NCI-H1092 treated with DMSO at 0.1 percent for 48 hours (cell line): ENCODE data around the gene MICAL2.
A peak's percentile ranks its signal among the peaks of the same experiment; 100 is the strongest.

Experiments used
- DNase-seq: peaks from one replicate; lab custom pipeline; 2025; lab: John Stamatoyannopoulos, UW

The MICAL2 gene, protein sequence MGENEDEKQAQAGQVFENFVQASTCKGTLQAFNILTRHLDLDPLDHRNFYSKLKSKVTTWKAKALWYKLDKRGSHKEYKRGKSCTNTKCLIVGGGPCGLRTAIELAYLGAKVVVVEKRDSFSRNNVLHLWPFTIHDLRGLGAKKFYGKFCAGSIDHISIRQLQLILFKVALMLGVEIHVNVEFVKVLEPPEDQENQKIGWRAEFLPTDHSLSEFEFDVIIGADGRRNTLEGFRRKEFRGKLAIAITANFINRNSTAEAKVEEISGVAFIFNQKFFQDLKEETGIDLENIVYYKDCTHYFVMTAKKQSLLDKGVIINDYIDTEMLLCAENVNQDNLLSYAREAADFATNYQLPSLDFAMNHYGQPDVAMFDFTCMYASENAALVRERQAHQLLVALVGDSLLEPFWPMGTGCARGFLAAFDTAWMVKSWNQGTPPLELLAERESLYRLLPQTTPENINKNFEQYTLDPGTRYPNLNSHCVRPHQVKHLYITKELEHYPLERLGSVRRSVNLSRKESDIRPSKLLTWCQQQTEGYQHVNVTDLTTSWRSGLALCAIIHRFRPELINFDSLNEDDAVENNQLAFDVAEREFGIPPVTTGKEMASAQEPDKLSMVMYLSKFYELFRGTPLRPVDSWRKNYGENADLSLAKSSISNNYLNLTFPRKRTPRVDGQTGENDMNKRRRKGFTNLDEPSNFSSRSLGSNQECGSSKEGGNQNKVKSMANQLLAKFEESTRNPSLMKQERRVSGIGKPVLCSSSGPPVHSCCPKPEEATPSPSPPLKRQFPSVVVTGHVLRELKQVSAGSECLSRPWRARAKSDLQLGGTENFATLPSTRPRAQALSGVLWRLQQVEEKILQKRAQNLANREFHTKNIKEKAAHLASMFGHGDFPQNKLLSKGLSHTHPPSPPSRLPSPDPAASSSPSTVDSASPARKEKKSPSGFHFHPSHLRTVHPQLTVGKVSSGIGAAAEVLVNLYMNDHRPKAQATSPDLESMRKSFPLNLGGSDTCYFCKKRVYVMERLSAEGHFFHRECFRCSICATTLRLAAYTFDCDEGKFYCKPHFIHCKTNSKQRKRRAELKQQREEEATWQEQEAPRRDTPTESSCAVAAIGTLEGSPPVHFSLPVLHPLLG

DNA sequence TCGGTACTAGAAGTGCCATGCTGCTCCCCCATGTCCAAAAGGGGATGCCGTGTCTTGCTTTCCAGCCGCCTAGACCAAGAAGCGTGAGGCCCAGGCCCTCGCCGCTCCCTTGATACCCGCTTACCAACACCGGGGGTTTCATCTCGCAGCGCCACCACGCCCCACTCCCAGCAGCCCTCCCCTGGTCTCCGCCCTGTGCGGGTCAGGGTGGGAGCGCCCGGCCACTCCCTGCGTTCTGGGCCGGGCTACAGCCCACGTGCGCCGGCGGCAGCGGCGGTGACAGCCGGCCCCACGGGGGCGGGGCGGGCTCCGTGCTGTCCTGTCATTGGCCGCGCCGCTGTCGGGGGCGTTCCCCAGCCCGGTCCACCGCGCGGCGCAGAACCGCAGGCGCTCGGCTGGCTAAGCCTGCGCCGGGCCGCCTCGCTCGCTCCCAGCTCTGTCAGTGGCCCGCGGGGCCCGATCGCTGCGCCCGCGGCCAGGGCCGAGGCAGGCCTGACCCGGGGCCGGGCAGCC lies at the start of gene MICAL2:
TSS of gene MICAL2 (plus strand) at position 390 of the 513 bp plus-strand sequence. CDS start 51,566 bp downstream, outside the sequence.
- peak; percentile 89 for DNase-seq

DNA sequence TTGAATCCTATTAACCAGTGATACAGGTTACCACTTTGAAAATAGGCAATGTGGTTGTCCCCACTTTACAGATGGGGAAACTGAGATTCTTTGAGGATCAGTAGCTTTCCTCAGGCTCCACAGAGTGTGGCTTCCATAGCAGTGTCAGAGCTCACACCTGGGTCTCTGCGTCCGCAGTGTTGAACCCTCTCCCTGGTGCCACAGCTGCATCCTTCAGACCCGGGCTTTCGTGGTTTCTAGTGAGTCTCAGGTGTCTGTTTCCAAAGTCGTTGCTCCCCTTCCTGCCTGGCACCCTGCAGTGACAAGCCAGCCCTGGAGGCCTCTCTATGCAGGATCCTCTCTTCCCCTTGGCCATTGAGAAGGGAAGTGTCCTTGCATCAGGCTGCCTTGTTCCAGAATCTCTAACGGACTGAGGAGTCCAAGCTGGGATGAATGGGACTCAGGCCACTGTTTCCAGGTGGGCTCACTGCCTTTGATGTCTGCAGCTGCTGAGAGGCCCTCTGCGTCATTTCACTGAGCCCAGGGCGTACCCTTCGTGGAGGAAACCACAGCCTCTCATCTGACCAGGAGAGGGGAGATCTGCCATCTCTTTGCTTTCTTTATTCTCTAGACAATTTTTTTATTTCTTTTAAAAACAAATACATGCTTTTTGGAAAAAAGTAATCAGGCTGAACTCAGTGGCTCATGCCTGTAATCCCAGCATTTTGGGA lies 48.4 kb upstream of the MICAL2 start:
- DNase-seq = no peak

DNA sequence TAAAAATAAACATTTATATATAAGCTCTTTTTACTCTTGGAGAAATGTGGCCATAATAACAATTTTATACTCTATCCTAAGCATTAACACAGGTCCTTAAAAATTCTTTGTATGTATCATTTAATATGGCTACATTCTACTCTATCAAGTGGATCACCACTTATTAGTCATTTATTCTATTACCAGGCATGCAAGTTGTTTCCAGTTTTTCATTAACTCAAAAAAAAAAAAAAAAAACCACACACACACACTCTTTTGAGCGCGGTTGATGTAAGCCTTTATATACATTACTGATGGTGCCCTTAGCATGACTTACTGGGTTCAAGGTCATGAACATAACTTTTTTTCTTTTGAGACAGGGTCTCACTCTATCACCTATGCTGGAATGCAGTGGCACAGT lies 47.1 kb upstream of the MICAL2 start:
- no peak for DNase-seq

DNA sequence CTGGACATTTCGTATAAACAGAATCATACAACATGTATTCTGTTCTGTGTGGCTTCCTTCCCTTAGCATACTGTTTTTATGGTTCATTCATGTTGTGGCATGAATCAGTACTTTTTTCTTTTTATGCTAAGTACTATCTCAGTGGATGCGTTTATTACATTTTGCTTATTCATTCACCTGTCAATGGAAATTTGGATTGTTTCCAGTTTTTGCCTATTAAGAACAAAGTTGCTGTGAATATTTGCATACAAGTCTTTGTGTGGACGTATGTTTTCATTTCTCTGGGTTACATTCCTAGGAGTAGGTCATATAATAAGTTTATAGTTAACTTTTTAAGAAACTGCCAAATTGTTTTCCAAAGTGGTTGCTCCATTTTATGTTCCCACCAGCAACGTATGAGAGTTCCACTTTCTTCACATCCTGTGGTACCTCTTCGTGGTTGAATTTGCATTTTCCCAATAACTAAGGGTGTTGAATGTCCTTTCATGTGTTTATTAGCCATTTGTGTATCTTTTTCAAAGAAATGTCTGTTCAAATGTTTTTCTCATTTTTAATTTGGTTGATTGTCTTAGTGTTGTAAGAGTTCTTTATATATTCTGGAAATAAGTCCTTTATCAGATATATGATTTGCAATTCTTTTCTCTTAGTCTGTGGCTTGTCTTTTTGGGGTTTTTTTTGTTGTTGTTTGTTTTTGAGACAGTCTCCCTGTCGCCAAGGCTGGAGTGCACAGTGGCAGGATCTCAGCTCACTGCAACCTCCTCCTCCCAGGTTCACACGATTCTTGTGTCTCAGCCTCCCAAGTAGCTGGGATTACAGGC lies 46.0 kb upstream of the MICAL2 start:
- no peak for DNase-seq

DNA sequence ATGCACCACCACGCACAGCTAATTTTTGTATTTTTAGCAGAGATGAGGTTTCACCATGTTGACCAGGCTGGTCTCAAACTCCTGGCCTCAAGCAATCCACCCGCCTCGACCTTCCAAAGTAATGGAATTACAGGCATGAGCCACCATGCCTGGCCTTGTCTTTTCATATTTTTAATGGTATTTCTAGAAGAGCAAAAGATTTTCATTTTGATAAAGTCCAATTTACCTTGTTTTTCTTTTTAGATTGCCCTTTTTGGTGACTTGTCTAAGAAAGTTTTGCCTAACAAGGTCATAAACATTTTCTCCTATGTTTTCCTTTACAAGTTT lies 45.5 kb upstream of the MICAL2 start:
- DNase-seq = no peak

DNA sequence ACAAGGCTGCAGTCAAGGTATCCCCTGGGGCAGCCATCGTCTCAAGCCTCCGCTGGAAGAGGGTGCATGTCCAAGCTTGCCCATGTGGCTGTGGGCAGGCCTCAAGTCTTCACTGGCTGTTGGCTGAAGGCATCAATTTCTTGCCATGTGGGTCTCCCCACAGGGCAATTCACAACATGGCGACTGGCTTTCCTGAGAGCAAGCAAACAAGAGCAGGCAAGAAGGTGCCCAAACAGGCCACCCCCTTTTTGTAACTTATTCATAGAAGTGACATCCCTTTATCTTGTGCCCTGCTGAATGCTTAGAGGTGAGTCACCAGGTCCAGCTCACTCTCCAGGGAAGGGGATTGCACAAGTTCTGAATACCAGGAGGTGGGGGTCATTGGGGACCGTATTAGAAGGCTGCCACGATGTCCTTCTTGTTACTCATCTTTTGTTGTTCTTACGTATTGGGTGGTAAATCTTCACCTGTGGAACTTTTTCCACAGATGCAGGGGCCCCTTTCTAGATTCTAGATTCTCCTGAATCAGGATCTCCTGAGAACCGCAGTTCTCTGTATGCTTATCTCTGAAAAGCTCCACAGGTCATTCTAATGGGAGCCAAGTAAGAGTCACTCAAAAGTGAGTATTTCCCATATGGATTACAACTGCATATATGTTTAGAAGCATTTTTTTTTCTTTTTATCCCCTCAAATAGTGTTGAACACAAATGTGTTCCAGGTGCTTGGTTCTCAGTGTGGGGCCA lies 44.2 kb upstream of the MICAL2 start:
- DNase-seq = no peak

DNA sequence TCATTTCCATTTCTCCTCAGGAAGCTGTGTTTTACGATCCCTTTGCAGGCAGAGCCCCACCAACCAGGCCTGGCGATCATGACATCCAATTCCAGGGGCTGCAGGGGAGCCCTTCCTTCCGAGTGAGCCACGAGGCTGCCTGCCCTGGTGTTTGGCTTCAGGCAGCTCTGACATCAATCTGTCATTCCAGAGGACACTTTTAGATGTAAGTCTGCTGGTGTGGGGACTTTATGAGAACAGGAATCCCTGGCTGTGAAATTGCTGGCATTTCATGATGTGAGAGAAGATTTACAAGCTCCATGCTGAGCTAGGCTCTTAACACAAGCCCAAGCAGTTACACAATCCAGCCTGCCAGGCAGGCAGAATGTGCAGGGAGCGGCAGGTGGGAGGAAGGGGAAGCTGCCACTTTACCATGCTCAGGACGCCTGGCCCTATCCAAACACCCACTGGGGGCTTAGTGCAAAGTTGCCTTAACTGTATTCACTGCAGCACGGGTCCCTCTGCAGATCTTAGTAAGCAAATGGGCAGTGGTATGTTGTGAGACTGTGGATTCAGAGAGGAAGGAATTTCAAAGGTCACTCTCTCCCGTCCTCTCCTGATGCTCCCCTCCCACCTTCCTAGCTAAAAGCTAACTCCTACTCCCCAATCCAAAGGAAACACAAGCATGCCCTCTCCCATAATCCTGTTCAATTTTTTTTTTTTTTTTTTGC lies 43.4 kb upstream of the MICAL2 start:
- peak; percentile 72 for DNase-seq

DNA sequence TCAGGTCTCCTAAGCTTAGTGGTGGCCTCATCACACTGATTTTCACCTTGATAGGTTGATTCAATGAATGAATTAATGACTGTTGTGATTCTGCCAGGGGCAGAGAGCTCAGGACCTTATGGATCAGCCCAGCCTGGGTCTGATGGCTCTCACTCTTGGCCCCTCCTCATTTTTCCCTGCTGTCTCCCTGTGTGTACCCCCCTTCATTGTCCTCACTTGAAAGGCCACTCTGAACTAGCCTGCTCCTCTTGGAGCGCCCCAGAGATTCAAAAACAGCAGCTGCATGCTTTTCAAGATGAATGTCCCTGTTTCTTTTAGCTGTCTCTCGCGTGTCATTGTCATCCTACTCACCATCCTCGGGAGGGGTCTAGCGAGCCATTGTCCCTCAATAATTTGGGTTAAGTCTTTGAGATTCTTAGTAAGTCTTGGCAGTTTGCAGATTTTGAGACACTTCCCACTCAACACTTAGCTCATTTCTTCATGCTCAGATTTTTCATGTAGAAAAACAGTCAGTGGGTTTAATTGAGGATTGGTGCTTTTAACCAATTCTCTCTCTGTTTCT lies 42.5 kb upstream of the MICAL2 start:
- DNase-seq = no peak

DNA sequence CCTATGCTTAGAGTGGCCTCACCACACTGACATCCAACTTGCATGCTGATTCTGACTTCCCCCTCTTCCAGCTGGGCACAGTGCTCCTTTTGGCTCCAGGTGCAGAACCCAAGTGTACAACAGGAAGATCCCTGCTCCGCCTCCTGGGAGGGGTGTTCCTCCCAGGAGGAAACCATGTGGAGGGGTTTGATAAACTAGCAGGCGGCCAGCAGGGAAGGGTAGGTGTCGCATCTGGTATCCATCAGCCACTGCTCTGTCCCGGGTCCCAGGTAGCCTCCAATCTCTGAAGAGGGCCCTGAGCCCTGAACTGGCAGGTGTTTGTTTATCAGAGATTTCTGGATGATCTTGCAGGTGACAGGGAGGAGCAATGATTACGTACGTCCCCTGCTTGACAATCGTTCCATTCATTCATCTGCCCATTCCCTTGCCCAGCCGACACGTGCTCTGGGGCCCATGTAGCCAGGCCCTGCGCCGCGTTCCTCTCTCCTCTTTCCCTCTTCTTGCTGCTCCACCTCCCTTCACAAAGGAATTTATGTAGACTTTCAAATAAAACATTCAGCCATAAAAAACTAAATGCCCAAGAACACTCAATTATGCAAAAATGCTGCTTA lies 41.2 kb upstream of the MICAL2 start:
- DNase-seq = no peak

DNA sequence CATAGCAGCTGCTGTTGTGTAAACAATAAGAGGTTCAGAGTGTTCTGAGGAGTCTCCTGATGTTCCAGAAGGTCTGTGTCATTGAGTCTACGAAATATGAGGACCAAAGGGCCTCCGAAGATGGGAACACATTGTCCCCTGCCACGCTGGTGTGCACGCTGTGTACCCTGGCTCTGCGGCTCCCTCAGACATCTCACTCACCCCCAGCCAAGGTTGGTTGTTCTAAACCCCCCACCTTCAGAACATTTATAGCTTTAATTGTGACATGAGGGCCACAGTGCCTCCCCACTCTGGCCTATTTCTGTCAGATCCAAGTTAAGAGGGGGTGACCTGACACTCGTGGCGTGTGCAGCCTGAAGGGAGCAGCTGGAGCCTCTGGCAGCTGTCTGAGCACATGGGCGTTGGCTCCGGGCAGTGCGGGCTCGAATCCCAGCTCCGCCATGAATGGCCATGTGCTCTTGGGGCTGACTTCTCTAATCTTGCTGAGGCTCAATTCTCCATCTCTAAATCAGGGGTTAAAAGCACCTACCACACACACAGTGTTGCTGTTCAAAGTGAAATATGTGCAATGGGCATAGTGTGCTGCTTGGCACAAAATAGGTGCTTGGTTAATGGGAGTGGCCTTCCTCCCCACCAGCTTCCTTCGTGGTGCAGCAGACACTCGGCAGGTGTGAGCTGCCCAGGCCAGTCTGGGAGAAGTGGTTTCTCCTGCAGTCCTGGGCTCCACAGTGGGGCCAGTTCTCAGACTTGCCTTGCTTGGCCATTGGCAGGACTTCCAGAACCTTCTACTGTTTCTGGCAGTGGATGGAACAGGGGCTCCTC lies 39.7 kb upstream of the MICAL2 start:
- no peak for DNase-seq

DNA sequence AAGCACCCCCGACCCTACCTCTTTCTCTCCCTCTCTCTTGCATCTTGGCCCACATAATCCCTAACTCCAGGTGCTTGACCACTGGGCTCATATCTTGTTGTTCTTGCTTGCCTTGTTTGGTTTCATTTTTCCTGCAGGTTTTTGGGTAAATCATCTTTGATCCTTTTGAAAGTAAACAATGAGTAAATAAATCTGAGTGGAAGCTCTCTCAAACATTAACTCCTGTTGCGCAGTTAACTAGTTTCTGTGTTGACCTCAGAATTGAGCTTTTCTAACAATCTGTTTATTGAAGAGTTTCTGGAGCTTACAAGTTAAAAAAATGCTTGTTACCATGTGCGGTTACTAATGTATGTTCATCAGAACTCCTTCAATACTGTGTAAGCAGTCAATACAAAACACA lies 38.8 kb upstream of the MICAL2 start:
- no peak for DNase-seq

DNA sequence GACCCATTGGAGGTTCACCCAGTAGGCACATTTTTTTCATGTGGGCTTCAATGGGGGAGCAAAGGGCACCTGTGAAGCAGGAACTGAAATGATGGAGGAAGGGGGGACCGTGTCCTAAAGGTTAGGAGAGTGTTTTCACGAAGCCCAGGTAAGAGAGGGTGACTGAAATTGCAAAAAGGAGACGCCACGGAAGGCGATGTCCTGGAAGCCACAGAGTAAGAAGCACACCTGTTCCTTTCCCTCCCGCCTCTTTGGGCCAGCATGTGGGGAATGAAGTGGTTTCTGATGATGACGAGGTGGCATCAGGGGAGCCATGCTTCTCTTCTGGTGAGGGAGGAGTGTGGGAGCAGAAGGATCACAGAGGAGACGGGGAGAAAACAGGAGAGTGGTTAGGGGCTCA lies 37.0 kb upstream of the MICAL2 start:
- DNase-seq = no peak

DNA sequence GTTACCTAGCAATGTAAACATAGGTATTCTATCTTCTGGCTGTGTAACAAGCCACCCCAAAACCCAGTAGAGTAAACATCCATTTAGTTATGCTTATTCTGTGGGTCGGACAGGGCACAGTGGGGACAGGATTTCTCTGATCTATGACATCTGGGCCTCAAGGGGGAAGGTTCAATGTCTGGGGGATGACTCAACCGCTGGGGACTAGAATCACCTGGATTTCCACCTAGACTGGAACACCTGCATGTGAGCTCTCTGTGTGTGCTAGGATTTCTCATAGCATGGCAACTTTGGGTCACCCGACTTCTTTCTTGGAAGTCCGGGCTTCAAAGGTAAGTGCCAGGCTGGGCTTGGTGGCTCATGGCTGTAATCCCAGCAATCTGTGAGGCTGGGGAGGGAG lies 36.5 kb upstream of the MICAL2 start:
- DNase-seq = no peak

DNA sequence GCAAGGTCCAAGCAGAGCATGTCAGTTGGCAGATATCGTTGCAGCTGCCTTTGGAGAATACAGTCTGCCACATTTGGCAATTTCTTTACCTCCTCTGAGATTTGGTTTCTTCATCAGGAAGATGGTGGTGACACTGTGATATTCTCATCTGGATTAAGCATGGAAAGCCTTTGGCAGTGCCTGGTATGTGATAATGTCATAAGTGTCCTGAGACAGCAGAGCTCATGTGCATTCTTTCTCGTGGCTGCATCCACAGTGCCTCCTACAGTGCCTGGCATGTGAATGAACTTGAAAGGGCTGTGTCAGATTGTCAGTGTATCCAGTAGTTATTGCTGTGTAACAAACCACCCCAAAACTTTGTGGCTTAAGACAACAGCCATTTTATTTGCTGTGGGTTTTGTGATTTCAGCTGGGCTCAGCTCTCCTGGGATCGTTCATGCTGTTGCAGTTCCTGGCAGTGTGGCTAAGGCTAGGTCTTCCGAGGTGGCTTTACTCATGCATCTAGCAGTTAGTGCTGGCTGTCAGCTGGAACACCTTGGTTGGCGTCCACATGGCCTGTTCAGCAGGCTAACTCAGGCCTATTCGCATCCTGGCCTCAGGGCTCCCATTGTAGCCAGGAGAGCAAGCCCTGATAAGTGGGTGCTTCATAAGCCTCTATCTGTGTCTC lies 35.7 kb upstream of the MICAL2 start:
- no peak for DNase-seq

DNA sequence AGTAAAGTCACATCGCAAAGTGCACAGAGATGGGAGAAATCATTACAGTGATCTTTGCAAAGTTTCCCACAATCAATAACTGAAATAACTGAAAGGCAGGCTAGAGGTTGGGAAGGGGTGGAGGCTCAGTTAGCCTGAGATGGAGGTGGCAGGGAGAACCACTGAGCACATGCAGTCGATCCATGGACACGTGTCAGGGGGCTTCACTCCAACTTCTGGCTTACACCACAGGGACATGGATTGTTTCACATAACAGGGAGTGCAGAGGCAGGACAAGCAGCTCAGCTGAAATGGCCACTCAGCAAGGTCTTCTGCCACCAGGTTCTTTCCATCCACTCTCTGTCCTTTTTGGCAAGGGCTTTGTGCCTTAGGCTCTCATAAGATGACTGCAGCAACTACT lies 35.1 kb upstream of the MICAL2 start:
- DNase-seq = no peak

DNA sequence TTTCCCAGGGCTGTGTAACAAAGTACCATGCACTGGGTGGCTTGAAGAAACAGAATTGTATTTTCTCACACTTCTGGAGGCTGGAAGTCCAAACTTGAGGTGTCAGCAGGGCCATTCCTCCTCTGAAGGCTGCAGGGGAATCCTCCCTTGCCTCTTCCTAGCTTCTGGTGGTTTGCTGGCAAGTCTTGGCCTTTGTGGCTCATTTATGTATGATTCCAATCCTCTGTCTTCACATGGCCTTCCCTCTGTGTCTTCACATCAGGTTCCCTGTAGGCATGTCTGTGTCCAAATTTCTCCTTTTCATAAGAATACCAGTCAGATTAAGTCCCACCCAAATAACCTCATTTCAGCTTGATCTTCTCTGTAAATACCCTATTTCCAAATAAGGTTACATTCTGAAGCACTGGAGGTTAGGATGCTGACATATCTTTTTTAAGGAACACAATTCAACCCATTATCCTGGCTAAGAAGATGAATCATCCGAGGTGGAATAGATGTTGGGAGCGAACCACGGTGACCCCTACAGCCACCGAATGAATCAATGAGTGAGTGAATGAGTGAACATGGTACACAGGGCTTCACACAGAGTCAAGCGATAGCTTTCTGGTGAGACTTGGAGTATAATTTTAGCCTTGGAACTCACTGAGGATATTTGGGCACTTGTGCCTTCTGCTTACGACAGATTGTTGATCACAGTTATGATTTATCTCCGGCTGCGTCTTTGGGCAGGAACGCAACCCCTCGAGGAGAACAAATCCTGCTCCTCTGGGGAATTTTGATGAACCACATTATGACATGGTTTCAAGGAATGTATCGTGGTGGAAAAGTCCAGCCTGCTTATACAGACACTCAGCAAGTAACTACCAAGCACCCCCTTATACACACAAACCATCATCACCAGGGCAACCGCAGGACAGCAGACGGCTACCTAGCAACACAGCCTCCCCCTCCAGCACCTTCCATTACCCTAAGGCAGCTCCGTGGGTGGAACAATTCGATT lies 34.3 kb upstream of the MICAL2 start:
- DNase-seq = no peak
